Stimulated activated CD8-positive, alpha-beta memory T cell treated with anti-CD3 and anti-CD28 coated beads, Interleukin-15, amount 100 ng/mL, for 24 hours (primary cell): Measurements from ENCODE around the gene DENND4B.

Experiments used
- DNase-seq: peaks from one replicate; pipeline ENCODE4 v3.0.0-alpha.2; 2020; ENCODE audit warnings: low read depth

Gene DENND4B

DNA sequence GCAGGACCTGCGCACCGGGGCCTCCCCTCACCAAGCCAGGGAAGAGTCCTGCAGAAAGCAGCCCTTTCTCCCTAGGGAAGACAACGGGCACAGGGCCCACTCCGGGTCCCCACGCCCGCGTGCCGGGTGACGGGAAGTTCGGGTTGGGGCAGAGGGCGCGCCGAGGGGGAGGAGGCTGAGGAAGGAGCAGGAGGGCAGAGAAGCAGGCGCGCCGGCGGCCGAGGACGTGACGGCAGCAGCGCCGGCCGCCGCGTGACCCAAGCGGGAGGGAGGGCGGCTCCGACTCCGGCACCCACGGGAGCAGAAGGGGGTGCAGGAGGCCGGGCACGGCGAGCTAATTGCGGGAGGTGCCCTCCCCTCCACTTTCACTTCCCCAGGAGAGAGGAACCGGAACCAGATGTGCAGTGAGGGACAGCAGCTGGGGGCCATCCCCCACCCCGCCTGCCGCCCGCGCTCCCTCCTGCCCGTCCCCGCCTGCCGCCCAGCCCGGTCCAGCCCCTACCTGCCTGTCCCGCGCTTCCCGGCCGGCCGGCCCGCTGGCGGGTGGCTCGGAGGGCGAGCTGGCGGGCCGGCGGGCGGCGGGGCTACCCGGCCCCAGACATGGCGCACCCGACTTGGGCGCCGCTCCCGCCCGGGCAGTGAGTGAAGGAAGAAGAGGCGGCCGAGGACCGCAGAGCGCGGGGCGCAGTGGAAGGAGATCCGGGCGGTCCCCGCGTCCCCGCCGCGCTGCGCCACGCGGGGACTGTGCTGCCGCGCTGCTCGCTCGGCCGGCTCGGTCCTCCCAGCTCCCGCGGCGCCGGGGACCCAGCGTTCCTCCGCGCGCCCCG is 510 bp downstream of the DENND4B start:
- DNase-seq: peak; percentile 44

DNA sequence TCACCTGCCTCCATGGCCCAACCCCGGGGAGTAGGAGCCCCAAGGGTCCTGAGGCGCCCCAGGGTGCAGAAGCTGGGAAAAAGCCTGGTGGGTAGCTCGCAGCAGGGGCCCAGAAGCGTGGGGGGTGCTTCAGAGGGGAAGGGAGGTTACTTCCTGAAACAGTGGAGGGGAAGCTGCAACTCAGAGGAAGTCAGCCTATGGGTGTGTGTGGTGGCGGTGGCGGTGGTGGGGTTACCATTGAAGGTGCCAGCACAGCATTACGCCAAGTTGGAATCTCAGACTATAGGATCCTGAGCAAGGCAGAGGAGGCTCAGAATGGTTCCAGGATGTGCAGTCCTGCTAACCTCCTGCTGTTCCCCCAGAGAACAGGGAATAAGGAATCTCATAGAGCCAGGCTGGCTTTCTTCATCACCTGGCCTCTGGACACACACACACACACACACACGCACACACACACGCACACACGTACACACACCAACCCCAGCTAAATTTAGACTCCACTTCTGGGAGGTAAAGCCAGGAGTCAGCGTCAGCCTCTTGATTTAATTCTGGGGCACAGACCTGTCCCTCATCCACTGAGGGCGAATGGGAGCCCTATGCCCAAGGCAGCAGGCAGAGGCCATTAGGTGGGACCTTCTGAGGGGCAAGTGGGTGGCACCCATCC is 1.3 kb downstream of the DENND4B start:
- peak; percentile 41 for DNase-seq

DNA sequence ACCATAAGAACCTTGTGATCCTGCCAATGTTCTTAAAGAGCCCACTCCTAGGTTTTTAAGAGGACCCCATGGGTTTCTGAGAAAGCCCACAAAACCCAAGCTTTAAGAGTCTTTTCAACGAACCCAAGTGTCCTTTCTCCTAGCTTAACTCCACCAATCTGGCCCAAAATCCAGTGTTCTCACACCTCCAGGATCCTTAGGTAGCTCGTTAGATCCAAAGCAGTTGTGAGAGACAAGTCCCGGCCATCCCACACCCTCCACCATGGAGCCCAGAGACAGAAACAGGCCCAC is 1.7 kb downstream of the DENND4B start:
- DNase-seq: no peak

DNA sequence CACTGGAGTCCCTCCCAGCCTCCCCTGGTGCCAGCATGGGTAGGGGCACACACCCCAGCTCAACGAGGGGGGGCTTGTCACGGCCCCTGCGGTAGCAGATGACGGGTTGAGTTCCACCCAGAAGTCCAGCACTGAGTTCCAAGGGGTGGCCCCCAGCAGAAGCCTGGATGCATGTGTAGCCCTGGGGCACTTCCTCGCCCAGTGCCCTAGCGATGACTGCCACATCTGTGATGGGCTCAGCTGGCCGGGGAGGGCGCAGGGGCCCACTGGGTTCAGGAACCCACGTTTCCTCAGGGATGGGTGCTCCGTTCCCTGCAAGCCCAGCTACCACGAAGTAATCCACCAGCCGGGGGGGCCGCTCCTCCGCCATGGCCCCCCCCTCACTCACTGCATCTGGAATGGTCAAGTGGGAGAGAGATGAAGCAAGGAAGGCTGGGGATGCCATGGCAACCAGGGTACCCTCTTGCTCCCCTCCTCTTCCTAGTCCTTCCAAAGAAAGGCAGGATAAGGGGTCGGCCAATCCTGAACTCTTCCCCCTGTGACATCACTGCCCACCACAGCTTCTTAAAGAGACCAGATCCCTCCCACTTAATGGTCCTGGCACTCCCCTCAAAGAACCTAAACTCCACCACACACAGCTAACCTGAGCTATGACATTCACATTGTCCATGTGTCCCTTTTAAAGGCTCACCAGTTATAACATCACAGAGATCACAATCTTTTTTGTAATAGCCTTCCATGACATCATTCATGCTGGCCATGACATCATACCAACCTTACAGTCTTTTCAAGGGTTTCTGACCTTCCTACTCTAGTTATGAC is 2.3 kb downstream of the DENND4B start:
- no peak for DNase-seq

DNA sequence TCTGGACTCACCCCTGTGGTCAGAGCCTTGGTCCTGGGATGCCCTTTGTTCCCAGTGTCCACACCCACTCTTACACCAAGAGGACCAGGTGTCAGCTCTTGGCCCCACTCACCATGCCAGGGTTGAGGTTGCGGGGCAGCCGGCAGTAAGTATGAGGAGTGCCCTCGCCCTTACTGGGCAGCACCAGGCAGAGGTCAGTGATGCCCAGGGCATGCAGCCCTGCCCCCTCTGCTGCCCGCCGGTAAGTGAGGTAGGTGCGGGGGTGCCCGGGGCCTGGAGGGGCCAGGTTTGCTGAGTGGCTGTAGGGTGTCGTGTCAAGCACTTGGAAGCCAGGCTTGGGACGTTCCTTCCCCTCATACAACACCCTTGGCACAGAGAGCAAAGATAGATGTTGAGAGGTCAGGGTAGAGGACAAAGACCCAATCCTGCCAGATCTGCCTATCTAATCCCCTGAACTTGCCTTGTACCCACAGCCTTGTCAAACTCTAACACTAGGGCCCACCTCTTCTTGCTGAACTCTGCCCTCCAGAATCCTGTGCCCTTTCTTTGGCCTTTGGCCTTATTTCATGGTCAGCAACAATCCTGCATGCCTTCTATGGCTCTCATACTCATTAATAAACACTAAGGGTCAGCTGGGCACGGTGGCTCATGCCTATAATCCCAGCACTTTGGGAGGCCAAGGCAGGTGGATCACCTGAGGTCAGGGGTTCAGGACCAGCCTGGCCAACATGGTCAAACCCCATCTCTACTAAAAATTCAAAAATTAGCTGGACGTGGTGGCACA is 3.6 kb downstream of the DENND4B start:
- DNase-seq: no peak

DNA sequence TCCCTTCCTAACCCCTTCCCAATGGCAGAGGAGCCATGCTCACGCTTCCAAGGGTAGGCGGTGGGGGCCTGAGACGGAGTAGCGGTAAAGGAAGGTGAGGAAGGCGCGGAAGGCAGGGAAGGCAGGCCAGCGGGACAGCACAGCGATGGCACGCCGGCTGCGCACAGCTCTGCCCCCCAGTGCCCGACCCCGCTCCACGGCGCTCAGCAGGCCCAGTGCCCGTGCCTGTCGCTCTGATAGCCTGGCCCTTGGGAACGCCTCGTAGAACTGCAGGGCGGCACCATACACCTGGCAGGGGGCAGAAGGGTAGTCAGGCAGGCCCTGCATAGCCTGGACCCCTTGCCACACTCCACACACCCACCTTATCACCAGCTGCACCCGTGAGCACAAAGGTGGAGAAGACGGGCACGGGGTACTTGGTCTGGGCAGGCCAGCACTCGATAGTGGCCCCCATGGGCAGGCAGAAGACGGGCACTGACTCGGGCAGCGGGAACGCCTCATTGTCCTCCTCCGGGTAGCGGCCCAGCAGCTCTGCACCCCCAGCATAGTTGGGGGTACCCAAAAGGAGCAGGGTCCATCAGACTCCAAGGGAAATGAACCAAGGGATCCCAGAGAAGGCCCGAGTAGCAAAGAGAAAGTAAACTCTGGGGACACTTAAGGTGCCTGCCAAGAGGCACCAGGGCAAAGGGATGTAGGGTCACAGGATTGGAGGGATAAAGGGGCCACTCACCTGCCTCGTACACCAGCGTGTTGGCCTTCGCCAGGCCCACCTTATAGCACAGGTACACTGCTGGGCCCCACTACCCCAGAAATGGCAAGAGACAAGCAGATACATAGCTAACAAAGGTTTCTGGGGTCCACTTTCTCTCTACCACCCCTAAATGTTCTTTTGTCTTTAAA is 4.4 kb downstream of the DENND4B start:
- DNase-seq: no peak

DNA sequence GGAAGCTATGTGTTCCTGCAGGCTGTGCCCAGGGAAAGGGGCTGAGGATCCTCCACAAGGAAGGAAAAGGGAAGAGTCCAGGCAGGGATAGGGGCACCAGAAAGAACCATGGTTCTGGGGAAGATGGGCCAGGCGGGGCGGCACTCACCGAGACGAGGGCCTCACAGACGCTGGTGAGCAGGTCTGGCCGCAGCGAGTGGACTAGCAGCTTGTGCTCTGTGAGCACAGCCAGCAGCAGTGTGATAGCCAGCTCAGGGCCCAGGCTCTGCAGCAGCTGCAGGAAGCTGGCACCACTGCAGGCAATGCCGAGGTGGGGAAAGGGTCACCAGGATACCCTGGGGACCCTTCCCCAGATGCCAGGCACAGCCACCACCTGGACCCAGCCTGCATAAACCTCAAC is 5.8 kb downstream of the DENND4B start:
- DNase-seq: no peak

DNA sequence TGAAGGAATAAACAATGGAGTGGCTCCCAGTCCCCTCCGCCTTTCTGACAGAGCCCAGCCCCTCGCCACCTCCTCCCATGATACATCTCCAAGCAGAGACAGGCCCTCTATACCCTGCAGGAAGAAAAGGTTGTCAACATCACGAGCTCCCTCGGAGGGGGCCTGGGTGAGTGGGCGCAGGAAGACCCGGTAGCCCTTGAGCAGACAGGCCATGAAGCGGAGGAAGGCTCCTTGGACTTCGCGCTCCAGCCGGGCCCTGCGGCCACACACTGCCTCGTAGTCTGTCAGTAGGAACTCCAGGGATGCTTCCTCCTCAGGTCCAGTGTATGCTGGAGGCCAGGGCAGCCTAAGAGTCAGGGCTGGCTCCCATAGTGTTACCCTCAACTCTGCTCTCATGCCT is 7.0 kb downstream of the DENND4B start:
- no peak for DNase-seq

DNA sequence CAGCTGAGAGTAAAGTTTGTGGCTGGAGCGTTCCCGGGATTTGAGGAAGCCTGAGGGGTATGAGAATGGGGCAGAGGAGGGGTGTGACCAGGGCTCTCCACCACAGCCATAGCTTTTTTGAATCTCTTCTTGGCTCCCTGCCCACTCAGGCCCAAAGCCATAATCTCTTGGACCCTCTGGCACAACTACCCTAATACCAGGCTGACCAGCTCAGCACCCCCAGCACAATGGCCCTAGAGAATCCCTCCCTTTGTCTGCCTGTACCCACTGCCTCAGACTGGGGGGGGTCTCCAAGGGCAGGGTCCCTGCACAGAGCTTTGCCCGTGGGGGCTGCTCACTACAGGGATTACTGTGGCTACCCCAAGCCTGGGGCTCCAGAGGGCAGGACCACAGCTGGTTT is 7.5 kb downstream of the DENND4B start:
- no peak for DNase-seq

DNA sequence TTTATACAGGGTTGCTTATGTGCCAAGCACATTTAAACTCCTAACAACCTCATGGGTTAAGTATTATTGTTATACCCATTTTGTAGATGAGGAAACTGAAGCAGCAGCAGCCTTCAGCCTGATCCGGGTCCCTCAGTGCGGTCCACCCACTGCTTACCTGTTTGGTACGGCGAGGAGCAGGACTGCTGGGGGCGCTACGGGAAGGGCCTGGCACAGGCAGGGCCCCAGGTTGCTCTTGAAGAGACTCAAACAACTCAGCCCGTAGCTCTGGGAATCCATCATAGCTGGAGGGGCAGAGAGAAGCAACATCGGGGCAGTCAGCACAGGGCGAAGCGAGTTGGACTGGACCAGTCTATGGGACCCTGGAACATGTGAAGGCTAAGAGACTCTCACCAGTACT is 9.2 kb downstream of the DENND4B start:
- DNase-seq: no peak

DNA sequence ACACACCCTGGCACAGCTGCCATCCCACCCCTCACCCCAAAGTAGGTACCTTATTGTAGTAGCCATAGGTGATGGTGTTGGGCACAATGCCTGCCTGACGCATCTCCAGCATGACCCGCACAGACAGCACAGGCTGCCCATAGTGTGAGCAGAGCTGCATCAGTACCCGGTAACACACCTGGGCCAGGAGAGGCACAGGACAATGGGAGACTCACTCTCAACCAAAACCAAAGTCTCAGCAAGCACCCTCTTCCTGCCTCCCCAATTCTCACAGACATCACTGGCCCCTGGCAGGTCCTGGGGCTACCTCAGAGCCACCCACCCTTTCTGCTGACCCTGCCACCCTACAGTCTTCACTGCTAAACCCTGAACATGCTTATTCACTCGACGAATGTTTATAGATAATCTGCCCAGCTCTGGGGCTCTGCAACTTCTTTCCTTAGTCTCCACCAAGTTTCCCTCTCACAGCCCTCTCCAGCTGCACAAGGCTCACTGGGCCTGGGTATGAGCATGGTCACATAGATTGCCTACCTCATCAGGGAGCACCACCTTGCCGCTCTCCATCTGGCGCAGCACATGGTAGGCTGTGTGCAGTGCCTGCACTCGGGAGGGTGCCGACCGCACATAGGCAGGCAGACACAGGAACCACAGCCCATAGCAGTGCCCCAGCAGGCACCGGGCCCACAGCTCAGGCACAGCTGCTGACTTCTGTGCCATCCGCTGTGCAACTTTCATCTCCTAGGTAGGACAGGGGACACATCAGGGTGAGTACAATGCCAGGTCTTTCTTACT is 10.3 kb downstream of the DENND4B start:
- no peak for DNase-seq

DNA sequence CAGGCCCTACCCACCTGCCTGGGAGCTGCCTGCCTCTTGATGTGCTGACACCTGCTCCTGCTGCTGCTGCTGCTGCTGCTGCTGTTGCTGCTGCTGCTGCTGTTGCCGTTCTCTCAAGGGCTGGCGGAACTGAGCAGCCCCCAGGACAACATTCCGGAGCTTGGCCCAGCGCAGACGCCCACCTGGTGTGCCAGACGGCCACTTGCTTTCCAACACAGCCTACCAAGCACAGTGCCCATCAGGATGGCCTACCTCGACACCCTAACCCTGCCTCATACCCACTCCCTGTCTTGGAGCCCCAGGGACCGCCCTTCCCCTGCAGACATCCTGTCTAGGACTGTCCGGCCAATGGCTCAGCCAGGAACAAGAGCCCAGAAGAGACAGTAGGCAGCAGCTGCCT is 11.8 kb downstream of the DENND4B start:
- no peak for DNase-seq

DNA sequence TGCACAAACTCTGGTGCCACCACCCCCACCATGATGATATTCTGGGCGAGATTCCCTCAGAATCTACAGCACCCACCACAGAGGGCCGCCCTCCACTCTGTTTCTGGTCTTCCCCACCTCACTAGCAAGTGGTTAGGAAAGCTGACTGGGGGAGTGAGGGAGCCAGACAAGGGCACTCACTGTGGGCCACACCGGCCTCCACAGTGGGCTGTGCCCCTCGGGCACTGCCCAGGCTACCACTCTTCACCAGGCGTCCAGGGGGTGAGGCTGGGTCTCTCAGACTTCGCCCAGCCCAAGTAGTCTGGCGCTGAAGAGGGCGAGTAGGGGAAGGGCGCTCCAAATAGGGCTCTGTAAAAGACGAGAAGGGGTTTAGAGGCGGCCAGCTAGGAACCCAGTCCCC is 12.6 kb downstream of the DENND4B start:
- no peak for DNase-seq

DNA sequence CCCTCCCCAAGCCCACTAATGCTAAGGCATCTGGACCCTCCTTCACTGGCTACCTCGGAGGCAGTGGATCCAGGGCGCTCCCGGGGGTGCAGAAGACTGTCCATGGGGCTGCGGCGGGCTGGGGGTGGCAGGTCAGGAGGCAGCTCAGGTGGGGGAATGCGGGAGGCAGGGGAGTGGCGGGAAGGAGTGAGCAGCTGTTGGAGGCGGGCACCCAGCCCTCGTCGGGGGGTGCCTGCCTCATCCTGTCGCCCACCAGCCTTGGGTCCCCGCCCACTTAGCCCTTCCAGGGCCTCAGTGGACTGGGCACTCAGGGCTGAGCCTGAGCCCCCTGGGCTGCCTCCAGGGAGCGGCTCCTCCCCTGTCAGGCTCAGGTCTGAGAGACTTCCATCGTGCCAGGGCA is 13.1 kb downstream of the DENND4B start:
- DNase-seq: no peak

DNA sequence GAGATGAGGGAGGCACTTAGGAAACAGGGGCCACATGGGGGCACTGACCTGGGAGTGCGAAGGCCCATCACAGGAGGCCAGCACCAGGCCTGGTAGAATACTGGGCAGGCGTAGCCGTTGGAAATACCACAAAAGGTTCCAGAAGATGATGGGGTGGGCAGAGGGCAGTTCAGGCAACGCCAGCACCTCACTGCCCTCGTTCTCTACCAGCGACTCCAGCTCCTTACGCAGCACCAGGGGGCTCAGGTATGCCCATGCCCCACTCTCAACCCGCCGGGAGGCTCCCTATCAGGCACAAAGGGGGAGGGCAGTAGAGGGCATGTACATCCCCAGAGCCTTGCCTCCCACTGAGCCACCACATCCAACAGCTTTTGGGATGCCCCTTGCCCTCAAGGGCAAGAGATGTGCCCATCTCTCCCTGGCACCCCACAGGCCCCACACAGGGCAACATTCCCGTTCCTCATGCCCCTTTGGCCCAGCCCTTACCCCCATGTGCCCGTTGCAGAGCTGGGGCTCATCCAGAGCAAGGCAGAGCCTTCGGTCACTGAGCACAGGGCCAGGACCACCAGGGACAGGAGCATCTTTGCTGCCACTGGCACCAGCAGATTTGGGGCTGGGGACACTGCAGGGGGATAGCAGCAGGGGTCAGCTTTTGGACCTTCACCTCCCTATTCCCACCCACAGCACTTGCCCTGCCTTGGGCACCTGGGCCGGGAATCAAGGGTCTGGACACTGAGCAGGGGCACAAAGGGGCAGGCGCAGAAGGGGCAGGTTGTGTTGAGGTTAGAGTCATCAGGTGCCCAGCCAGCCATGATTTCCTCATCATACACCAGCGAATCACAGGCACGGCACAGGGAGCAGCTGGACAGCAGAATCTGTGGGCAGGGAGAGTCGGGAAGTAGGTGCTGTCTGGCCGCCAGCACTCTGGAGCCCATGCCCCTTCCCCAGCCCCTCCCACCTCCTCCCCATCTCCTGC is 14.1 kb downstream of the DENND4B start:
- DNase-seq: no peak

DNA sequence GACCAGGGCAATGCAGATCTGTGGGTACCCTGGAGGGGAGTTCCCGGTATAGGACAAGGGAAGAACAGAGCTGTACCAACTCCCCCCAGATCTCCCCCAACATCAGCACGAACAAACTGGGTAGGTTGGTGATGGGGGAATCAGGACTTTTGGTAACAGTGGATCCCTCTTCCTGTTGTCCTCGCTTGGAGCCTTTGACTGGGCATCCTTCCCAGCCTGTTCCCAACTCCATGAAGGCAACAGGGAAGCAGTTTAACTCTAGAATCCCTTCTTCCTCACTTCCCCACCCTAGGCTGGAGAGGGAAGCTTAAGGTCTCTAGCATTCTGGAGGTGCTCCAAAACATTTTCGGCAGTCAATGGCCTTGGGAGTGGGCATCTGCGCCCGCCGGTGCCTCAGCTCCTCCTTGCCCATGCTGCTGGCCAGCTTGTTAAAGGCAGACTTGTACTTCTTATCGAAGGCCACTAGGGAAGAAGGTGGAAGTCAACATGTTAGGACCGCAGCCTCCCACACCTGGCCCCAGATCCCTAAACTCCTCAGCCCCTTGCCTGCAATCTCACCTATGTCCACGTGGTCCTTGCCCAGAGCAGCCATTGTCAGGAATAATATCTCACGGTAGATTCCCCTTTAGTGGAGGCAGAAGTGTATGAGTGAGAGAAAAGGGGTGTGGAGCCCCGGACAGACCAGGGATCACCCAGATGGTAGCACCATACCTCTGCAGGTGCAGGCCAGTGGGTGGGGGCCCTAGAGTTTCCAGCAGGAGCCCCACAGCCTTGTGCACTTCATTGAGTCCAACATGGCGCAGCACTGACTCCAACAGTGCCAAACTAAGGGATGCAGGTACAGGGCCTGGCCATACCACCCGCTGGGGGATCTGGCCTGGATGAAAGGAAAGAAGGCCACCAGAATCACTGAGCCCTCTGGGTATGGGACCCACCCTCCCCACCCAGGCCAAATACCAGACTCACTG is 16.3 kb downstream of the DENND4B start:
- DNase-seq: no peak

DNA sequence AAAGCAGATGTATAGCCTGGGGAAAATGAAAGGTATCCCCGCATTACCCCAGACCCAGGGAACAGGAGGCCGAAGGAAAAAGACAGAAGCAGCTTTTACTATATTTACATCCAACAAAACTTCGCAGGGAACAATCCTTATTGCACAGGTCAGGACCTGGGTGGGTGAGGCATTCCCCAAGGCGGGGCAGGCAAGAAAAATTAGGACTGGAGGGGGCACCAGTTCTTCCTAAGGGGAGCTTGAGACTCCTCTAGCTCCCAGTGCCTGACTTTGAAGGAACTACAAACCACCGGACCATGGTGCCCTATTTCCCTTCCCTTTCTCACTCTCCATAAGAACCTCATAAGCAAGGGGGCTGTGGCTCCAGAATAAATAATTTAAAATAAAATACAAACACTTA is 17.1 kb downstream of the DENND4B start:
- no peak for DNase-seq

DNA sequence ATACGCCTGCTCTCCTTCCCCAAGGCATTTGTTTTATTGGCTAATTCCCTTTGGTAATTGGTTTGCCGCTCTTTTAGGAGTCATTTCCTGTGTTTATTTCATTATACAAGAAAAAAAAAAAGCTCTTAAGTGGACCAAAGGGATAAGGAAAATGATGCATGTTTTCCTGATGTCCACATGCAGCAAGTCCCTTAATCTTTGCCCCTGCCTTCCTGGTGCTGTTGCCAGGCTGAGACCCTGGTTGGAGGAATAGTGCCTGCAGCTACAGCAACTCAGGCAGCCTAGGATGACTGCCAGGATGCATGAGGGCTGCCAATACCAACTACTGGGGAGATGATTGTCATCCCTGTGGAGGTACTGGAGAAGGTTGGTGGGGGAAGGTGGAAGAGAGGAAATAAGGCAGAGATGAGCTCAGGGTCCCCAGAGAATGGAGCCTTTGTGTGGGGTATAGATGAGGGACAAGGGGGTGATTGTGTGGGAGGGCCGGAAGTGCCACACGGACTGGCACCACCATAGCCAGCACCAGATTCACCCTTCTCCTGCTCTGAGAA is 17.7 kb downstream of the DENND4B start:
- DNase-seq: no peak
